ENCODE data around the gene CD163L1. TPM values are rescaled to one million over a fixed set of nuclear protein-coding genes. Genes with fewer than 3 reads are reported as not detected.

Gene CD163L1
- total and polyA plus RNA-seq, 9 donors: 0.32 to 4.4 (median 0.71) TPM

DNA sequence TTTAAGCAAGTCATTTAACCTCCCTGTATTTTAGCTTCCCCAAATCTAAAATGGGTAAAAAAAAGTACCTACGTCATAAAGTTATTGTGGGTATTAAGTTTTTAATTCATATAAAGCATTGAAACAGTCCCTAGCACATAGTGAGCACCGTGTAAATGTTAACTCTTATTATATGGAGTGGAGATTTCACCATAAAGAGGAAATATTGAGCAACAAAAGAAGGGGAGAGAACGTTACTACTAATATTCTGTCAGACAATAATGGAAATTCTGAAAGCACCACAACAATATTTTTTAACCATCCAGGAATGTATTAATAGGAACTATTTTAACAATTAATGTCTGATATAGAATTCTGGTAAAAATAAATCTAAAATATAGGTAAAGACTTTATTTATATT, 7.8 kb upstream of the CD163L1 start:
- H3K36me3 ChIP-seq: no peaks in the 10 kb centered on the region
- no peak overlapping the region for H3K27ac ChIP-seq
- no peak overlapping the region for H3K4me3 ChIP-seq
- WGBS, 3 donors: 66 to 72% (median 70%) methylated on average over 3 of the region's 3 CpGs
- H3K27me3 ChIP-seq: no peaks in the 10 kb centered on the region
- no peaks in the 10 kb centered on the region for H3K4me1 ChIP-seq (ENCODE audit: insufficient read depth)
- TF ChIP-seq POLR2A (IDR thresholded peaks at IDR 0.05): no peak
- TF ChIP-seq EP300 (IDR thresholded peaks at IDR 0.05): no peak
- TF ChIP-seq, protein P1, sequence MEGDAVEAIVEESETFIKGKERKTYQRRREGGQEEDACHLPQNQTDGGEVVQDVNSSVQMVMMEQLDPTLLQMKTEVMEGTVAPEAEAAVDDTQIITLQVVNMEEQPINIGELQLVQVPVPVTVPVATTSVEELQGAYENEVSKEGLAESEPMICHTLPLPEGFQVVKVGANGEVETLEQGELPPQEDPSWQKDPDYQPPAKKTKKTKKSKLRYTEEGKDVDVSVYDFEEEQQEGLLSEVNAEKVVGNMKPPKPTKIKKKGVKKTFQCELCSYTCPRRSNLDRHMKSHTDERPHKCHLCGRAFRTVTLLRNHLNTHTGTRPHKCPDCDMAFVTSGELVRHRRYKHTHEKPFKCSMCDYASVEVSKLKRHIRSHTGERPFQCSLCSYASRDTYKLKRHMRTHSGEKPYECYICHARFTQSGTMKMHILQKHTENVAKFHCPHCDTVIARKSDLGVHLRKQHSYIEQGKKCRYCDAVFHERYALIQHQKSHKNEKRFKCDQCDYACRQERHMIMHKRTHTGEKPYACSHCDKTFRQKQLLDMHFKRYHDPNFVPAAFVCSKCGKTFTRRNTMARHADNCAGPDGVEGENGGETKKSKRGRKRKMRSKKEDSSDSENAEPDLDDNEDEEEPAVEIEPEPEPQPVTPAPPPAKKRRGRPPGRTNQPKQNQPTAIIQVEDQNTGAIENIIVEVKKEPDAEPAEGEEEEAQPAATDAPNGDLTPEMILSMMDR (IDR thresholded peaks at IDR 0.05): no peak
- no peak for DNase-seq
- H3K9me3 ChIP-seq: no peaks in the 10 kb centered on the region
- intact Hi-C loops (cut with DNase I): no loop called here

- TF ChIP-seq EP300 (IDR thresholded peaks at IDR 0.05) (no peak), POLR2A (IDR thresholded peaks at IDR 0.05) (no peak)
- TF ChIP-seq, protein P1 (IDR thresholded peaks at IDR 0.05): no peak
- no peaks in the 10 kb centered on the region for H3K27me3 ChIP-seq
- H3K27ac ChIP-seq: no peak overlapping the region
- H3K36me3 ChIP-seq: no peaks in the 10 kb centered on the region
- intact Hi-C loops (cut with DNase I): no loop called here
- no peak for DNase-seq
- no peaks in the 10 kb centered on the region for H3K4me1 ChIP-seq (ENCODE audit: insufficient read depth)
- 77 to 81% (median 79%) methylated on average over 7 of the region's 7 CpGs for WGBS, 3 donors
- H3K9me3 ChIP-seq: no peaks in the 10 kb centered on the region
- H3K4me3 ChIP-seq: no peak overlapping the region
Measured at GRCh38 chr12:7450667-7451066, 6.7 kb upstream of the CD163L1 start.

GRCh38 chr12:7448099-7448498, 4.1 kb upstream of the CD163L1 start:
- no peaks in the 10 kb centered on the region for H3K36me3 ChIP-seq
- no peaks in the 10 kb centered on the region for H3K9me3 ChIP-seq
- 60 to 76% (median 70%) methylated on average over 1 of the region's 1 CpG for WGBS, 3 donors
- TF ChIP-seq POLR2A (IDR thresholded peaks at IDR 0.05) (no peak), EP300 (IDR thresholded peaks at IDR 0.05) (no peak)
- TF ChIP-seq, protein P1 (IDR thresholded peaks at IDR 0.05): no peak
- no peak overlapping the region for H3K27ac ChIP-seq
- no peak for DNase-seq
- H3K4me3 ChIP-seq: no peak overlapping the region
- H3K27me3 ChIP-seq: no peaks in the 10 kb centered on the region
- H3K4me1 ChIP-seq (ENCODE audit: insufficient read depth): no peaks in the 10 kb centered on the region
- intact Hi-C loops (cut with DNase I): no loop called here

GRCh38 chr12:7444537-7444936, 584 bp upstream of the CD163L1 start:
- intact Hi-C loops (cut with DNase I): no loop called here
- 63 to 72% (median 66%) methylated on average over 4 of the region's 4 CpGs for WGBS, 3 donors
- Histone ChIP-seq H3K27ac (no peak overlapping the region), H3K36me3 (no peaks in the 10 kb centered on the region), H3K4me3 (no peak overlapping the region), H3K9me3 (peaks cover 0 to 6% of the 10 kb centered on the region in 2 donors), H3K4me1 (ENCODE audit: insufficient read depth) (no peaks in the 10 kb centered on the region), H3K27me3 (no peaks in the 10 kb centered on the region)
- TF ChIP-seq EP300 (IDR thresholded peaks at IDR 0.05): no peak
- DNase-seq: no peak

- Histone ChIP-seq H3K36me3 (no peaks in the 10 kb centered on the region), H3K4me1 (ENCODE audit: insufficient read depth) (no peaks in the 10 kb centered on the region), H3K9me3 (peaks cover 0 to 6% of the 10 kb centered on the region in 2 donors), H3K27me3 (no peaks in the 10 kb centered on the region), H3K4me3 (no peak overlapping the region), H3K27ac (no peak overlapping the region)
- 87 to 88% (median 87%) methylated on average over 1 of the region's 1 CpG for WGBS, 3 donors
- TF ChIP-seq, protein P1 (IDR thresholded peaks at IDR 0.05): no peak
- TF ChIP-seq POLR2A (IDR thresholded peaks at IDR 0.05) (no peak), EP300 (IDR thresholded peaks at IDR 0.05) (no peak)
- no peak for DNase-seq
- intact Hi-C loops (cut with DNase I): no loop called here
Measured at GRCh38 chr12:7441216-7441615, 2.7 kb downstream of the CD163L1 start.
